D721Med (cell line): Measurements from ENCODE around the gene TJP3.

Experiments
- DNase-seq: peaks from one replicate; pipeline ENCODE4 v3.0.0; 2011; ENCODE audit warnings: low spot score; ENCODE audit not compliant: insufficient read length
- FAIRE-seq: peaks from 2 replicates; lab custom pipeline; 2011; peaks lifted over from hg19 to GRCh38; lab: Jason Lieb, UNC
- TF ChIP-seq, protein P1 (sequence below): IDR thresholded peaks from 2 replicates; pipeline ENCODE4 v1.5.1; 2012; ENCODE audit warnings: mild to moderate bottlenecking, control low read depth; ENCODE audit not compliant: insufficient read depth; ENCODE audit errors: missing control alignments

TJP3 gene

DNA sequence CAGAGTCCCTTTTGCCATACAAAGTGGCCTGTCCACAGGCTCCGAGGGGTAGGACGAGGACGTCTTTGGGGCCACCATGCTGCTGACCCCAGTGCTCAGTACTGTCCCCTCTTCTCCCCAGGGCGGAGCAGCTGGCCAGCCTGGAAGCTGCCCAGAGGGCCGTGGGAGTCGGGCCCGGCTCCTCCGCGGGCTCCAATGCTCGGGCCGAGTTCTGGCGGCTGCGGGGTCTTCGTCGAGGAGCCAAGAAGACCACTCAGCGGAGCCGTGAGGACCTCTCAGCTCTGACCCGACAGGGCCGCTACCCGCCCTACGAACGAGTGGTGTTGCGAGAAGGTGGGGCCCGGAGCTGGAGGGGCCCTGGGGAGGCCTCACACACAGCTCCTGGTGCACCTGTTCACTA is 32.2 kb downstream of the TJP3 start:
- FAIRE-seq, result no peak
- TF ChIP-seq, protein P1, sequence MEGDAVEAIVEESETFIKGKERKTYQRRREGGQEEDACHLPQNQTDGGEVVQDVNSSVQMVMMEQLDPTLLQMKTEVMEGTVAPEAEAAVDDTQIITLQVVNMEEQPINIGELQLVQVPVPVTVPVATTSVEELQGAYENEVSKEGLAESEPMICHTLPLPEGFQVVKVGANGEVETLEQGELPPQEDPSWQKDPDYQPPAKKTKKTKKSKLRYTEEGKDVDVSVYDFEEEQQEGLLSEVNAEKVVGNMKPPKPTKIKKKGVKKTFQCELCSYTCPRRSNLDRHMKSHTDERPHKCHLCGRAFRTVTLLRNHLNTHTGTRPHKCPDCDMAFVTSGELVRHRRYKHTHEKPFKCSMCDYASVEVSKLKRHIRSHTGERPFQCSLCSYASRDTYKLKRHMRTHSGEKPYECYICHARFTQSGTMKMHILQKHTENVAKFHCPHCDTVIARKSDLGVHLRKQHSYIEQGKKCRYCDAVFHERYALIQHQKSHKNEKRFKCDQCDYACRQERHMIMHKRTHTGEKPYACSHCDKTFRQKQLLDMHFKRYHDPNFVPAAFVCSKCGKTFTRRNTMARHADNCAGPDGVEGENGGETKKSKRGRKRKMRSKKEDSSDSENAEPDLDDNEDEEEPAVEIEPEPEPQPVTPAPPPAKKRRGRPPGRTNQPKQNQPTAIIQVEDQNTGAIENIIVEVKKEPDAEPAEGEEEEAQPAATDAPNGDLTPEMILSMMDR, result no peak

DNA sequence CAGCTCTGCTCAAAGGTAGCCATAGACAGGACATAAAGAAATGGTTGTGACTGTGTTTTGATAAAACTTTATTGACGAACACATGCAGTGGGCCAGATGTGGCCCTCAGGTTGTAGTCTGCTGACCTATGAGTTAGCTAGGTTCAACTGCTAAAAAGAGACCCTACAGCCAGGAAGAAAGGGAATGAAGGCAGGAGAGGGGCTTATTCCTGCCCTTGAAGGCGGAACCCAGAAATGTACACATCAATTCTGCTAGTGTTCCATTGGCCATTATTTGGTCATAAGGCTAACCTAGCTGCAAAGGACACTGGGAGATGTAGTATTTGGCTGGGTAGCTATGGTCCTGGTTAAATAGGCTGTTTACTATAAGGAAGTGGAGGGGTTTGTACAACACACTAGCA is 35.3 kb downstream of the TJP3 start:
- no peak for FAIRE-seq
- no peak for DNase-seq
- TF ChIP-seq, protein P1, result no peak

More for the DNA sequence above, 32.2 kb downstream of the TJP3 start:
- DNase-seq, result no peak

DNA sequence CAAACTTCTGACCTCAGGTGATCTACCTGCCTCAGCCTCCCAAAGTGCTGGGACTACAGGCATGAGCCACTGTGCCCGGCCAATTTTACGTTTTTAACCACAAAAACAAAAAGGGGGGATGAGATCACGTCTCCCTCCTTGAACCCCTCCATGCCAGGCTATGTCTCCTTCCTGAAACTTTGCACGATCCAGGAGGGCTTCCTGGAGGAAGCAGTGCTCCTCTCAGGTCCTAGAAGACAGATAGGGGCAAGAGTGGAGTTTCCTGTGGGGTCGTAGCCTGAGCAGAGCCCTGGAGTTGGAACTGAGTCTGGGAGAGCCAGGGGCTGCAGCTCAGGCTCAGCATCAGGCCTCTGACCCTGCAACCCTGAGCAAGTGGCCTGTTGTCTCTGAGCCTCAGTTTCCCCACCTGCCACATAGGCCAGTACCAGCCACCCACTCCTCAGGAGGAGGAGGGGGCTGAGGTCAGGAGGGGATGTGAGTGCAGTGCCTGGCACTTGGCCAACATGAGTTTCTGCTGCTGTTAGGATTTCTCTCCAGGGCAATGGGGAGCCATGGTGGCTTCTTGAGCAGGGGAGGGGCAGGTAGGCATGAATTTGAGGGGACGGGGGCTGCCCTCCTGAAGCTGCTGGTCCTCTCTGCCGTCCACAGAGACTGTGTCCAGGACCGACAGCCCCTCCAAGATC is 37.3 kb downstream of the TJP3 start:
- DNase-seq, result no peak
- TF ChIP-seq, protein P1, result no peak
- no peak for FAIRE-seq

DNA sequence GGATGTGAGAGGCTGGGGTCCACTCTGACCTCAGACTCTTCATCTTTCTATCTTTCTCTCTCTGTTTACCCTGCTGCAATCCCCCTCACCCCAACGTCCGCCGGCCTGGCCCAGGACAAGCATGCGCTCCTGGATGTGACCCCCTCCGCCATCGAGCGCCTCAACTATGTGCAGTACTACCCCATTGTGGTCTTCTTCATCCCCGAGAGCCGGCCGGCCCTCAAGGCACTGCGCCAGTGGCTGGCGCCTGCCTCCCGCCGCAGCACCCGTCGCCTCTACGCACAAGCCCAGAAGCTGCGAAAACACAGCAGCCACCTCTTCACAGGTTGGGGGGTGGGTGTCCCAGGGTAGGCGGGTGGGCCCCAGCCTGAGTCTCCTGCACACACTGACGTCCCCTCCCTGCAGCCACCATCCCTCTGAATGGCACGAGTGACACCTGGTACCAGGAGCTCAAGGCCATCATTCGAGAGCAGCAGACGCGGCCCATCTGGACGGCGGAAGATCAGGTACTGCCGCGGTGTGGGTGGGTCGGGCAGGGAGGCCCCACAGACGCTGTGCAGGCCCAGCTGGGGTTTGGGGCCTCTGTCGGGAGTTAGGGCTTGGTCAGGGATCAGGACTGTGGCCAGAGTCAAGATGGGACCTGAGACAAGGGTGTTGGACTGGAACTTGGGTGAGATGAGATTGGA is 38.3 kb downstream of the TJP3 start:
- FAIRE-seq (no peak), DNase-seq (no peak)
- TF ChIP-seq, protein P1, result no peak

DNA sequence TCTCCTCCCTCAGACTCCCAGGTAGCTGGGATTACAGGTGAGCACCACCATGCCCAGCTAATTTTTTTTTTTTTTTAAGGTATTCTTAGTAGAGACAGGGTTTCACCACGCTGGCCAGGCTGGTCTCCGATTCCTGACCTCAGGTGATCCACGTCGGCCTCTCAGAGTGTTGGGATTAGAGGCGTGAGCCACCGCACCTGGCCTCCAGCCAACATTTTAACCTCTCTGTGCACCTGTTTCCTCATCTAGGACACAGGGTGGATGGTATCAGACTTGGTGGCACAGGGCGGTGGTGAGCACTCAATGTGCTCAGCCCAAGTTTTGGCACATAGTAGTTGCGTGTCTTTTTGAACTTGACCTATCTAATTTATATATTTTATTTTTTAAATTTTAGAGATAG is 40.8 kb downstream of the TJP3 start:
- TF ChIP-seq, protein P1, result no peak
- FAIRE-seq (no peak), DNase-seq (no peak)

DNA sequence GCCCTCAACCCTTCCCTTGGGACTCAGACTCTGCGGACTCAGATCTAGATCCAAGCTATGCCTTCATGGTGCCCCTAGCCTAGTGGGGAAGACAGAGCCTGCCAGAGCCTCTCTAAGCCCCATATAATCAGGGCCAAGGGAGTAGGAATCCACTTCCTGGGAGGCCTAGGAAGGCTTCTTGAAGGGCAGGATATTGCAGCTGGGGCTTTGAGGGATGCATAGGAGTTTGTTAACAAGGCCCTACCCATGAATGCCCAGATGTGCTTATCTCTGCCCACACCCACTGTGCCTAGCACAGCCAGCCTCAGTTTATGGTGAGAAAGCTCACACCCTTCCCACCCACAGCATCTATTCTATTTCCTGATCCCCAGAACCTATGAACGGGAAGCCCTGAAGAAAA is 42.0 kb downstream of the TJP3 start:
- DNase-seq (no peak), FAIRE-seq (no peak)
- TF ChIP-seq, protein P1, result no peak

DNA sequence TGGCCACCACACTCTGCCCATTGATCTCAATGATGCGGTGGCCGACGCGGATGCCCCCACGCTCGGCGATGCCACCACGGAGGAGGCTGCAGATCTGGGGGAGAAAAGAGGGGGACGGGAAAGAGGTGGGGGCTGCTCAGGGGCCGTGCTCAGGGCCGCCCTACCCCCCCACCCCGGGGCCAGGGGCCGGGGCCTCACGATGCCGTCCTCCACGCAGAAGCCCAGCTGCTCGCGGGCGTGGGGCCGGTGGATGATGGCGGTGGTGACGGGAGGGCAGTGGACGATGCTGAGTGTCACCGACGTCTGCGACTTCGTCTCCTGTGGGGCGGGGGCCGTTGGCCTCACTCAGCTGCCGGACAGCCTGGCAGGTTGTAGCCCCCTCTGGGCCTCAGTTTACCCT is 43.1 kb downstream of the TJP3 start:
- TF ChIP-seq, protein P1, result no peak
- DNase-seq (no peak), FAIRE-seq (no peak)
